Activated naive CD8-positive, alpha-beta T cell treated with anti-CD3 and anti-CD28 coated beads for 36 hours (primary cell): Measurements from ENCODE around the gene ADM2. TPM values are rescaled to one million over a fixed set of nuclear protein-coding genes. Genes with fewer than 3 reads are reported as not detected.
"Not testable (repeated sequence)": the region's sequence is repeated elsewhere in the genome, so short reads cannot be mapped to it uniquely, and the experiment has no call there.

ENCODE experiments used
- DNase-seq: peaks from one replicate; pipeline ENCODE4 v3.0.0; 2021
- H3K27ac Mint-ChIP-seq: one replicate; pipeline ENCODE4 v1.8.0; 2022; ENCODE audit warnings: mild to moderate bottlenecking, moderate library complexity, mixed read lengths
- H3K27me3 Mint-ChIP-seq: one replicate; pipeline ENCODE4 v1.8.0; 2022; ENCODE audit warnings: mild to moderate bottlenecking, mixed read lengths
- H3K36me3 Mint-ChIP-seq: one replicate; pipeline ENCODE4 v1.8.0; 2021; ENCODE audit warnings: mild to moderate bottlenecking, mixed read lengths
- H3K4me1 Mint-ChIP-seq: one replicate; pipeline ENCODE4 v1.8.0; 2021; ENCODE audit warnings: mixed read lengths
- H3K4me3 Mint-ChIP-seq: one replicate; pipeline ENCODE4 v1.8.0; 2022; ENCODE audit warnings: mild to moderate bottlenecking, moderate library complexity, mixed read lengths
- H3K9me3 Mint-ChIP-seq: one replicate; pipeline ENCODE4 v1.8.0; 2022; ENCODE audit warnings: mixed read lengths
- total RNA-seq, 2 experiments: library from RNA; stranded (reverse); gene quantifications; one replicate each; pipeline ENCODE4 v1.2.3, GENCODE V29; 2021

The ADM2 gene
- total RNA-seq, 2 experiments from 2014 or later: 6.7 to 7.5 TPM

DNA sequence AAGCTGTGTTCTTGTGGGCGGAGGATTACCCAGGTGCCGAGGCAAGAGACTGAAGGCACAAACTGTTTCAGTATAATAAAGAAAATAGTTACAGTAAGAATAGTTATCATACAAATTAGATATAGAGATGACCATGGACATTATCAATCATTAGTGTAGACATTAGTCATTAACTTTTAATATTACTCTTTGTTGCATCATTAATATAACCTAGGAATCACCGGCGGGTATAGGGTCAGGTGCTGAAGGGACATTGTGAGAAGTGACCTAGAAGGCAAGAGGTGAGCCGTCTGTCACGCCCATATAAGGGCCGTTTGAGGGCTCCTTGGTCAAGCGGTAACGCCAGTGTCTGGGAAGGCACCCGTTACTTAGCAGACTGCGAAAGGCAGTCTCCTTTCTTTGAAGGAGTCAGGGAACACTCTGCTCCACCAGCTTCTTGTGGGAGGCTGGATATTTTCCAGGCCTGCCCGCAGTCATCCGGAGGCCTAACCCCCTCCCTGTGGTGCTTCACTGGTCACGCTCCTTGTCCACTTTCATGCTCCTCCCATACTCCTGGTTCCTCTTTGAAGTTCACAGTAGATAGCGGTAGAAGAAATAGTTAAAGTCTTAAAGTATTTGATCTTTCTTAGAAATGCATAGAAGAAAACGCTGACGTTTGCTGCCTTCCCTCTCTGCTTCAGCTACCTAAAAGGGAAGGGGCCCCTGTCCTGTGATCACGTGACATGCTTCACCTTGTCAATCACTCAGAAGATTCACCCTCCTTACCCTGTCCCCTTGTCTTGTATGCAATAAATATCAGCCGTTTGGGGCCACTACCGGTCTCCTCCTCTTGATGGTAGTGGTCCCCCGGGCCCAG is 52.7 kb downstream of the ADM2 start:
- DNase-seq, H3K9me3 Mint-ChIP-seq: not testable (repeated sequence)
- Mint-ChIP-seq H3K27me3 (peaks cover 16% of the 10 kb centered on the region), H3K4me1 (peaks cover 42% of the 10 kb centered on the region), H3K4me3 (peak overlapping the region; percentile 95), H3K27ac (peak overlapping the region; percentile 99), H3K36me3 (peaks cover 17% of the 10 kb centered on the region)

DNA sequence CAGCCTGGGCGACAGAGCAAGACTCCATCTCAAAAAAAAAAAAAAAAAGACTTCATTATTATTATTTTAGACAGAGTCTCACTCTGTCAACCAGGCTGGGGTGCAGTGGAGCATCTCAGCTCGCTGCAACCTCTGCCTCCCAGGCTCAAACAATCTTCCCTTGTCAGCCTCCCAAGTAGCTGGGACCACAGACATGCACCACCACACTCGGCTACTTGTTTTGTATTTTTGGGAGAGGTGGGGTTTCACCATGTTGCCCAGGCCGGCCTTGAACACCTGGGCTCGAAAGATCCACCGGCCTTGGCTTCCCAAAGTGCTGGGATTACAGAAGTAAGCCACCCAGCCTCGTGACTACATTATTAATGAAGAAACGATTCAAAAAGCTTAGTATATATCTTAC is 53.8 kb downstream of the ADM2 start:
- DNase-seq: no peak
- Mint-ChIP-seq H3K27me3 (peaks cover 16% of the 10 kb centered on the region), H3K36me3 (peaks cover 16% of the 10 kb centered on the region), H3K4me3 (no peak overlapping the region), H3K9me3 (peaks cover 3% of the 10 kb centered on the region), H3K27ac (no peak overlapping the region), H3K4me1 (peaks cover 51% of the 10 kb centered on the region)

Other genes starting within 250 kb of the ADM2 start
- gene TUBGCP6, start 236.5 kb upstream of the ADM2 start, total RNA-seq: 10 to 100 TPM; 38.7 to 41.7 TPM
- 10 to 100 TPM; 37.3 to 42.3 TPM for gene HDAC10, start 230.3 kb upstream of the ADM2 start, total RNA-seq
- gene MAPK12, start 219.9 kb upstream of the ADM2 start, total RNA-seq: 1 to 10 TPM; 3.5 to 3.6 TPM
- gene MAPK11, start 211.2 kb upstream of the ADM2 start, total RNA-seq: 1 to 10 TPM; 3.2 to 3.3 TPM
- 10 to 100 TPM; 16.1 to 16.8 TPM for gene PLXNB2, start 173.9 kb upstream of the ADM2 start, total RNA-seq
- 1 to 10 TPM; 4.2 to 4.7 TPM for gene DENND6B, start 154.5 kb upstream of the ADM2 start, total RNA-seq
- gene PPP6R2, start 138.2 kb upstream of the ADM2 start, total RNA-seq: 10 to 100 TPM; 38.3 to 41.2 TPM
- gene SBF1, start 6.5 kb upstream of the ADM2 start, total RNA-seq: 100 to 1,000 TPM; 101 to 102 TPM
- gene MIOX, start 5.3 kb downstream of the ADM2 start, total RNA-seq: under 1 TPM in 1 of 2 experiments, not detected in 1; 0.29 TPM
- 10 to 100 TPM; 59.3 to 62.6 TPM for gene LMF2, start 26.2 kb downstream of the ADM2 start, total RNA-seq
- 100 to 1,000 TPM; 143 to 152 TPM for gene NCAPH2, start 26.7 kb downstream of the ADM2 start, total RNA-seq
- gene SCO2, start 44.1 kb downstream of the ADM2 start, total RNA-seq: 1 to 10 TPM; 5.0 to 6.0 TPM
- 10 to 100 TPM; 75.7 to 76.8 TPM for gene TYMP, start 48.5 kb downstream of the ADM2 start, total RNA-seq
- 10 to 100 TPM; 15.1 to 15.9 TPM for gene KLHDC7B, start 64.4 kb downstream of the ADM2 start, total RNA-seq
- gene SYCE3, start 81.4 kb downstream of the ADM2 start, total RNA-seq: 1 to 10 TPM; 1.3 to 1.9 TPM
- 10 to 100 TPM; 33.6 to 33.7 TPM for gene CPT1B, start 96.9 kb downstream of the ADM2 start, total RNA-seq
- gene CHKB, start 101.3 kb downstream of the ADM2 start, total RNA-seq: 10 to 100 TPM; 57.3 to 60.3 TPM
- gene MAPK8IP2, start 119.2 kb downstream of the ADM2 start, total RNA-seq: under 1 TPM; 0.16 to 0.21 TPM
- 10 to 100 TPM; 12.6 to 13.5 TPM for gene ARSA, start 146.6 kb downstream of the ADM2 start, total RNA-seq
- under 1 TPM; 0.27 to 0.30 TPM for gene SHANK3, start 191.3 kb downstream of the ADM2 start, total RNA-seq